Measurements from ENCODE around the gene HES5. TPM values are rescaled to one million over a fixed set of nuclear protein-coding genes. Genes with fewer than 3 reads are reported as not detected.

Gene HES5
- total RNA-seq, 3 donors from 2014 or later, result not detected

DNA sequence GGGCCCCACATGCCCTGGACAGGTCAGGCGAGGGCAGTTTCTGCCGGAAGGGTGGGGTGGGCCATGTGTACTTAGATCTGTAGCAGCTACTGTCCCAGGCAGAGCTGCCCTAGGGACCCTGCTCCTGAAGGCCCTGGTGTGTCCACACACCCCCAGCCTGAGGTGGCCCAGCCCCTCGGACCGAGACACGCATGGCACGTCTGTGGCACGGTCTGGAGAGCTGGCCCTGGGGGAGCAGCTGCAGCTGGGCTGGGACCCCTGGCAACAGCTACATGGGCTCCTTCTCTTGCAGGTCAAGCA lies 28.3 kb downstream of the HES5 start:
- no peak for DNase-seq
- Mint-ChIP-seq H3K4me3 (no peak overlapping the region), H3K27me3 (ENCODE audit: low read depth) (no peaks in the 10 kb centered on the region), H3K36me3 (ENCODE audit: insufficient read depth) (no peaks in the 10 kb centered on the region), H3K9me3 (no peaks in the 10 kb centered on the region), H3K4me1 (ENCODE audit: low read depth) (peaks cover 20% of the 10 kb centered on the region)
- ATAC-seq, result no peak

DNA sequence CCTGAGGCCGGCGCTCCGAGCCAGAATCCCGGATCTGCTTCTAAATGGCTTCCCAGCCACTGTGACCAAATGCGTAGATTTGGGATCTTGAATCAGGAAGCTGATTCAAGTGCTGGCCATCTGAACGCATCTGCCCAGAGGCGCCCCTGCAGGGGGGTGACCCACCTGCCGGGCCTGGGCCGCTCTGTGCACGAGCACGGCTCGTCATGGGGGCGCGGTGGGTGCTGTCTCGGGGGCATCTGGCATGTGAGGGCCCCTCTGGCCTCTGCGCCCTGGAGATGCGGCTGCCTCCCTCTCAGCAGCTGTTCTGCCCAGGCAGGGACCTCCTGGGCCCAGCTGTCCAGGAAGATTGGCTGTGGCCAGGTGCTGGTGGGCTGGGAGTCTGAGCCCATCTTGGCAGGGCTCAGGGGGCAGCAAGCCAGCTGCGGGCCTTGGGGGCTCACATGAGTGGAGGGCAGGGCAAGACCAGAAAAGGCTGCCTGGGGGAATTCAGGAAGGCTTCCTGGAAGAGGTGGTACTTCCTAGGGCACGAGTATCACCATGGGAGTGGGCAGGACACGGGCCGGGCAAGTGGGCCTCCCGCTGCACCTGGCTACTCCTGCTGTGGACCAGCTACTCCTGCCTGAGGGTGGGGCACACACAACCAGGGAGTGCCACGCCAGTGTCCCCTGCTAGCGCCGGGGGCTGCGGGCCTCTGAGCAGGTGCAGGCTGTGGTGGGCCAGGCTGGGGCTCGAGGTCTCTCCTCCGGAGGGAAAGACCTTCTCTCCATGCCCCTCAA lies 28.8 kb downstream of the HES5 start:
- no peak overlapping the region for H3K4me3 Mint-ChIP-seq
- H3K4me1 Mint-ChIP-seq (ENCODE audit: low read depth), result peaks cover 21% of the 10 kb centered on the region

DNA sequence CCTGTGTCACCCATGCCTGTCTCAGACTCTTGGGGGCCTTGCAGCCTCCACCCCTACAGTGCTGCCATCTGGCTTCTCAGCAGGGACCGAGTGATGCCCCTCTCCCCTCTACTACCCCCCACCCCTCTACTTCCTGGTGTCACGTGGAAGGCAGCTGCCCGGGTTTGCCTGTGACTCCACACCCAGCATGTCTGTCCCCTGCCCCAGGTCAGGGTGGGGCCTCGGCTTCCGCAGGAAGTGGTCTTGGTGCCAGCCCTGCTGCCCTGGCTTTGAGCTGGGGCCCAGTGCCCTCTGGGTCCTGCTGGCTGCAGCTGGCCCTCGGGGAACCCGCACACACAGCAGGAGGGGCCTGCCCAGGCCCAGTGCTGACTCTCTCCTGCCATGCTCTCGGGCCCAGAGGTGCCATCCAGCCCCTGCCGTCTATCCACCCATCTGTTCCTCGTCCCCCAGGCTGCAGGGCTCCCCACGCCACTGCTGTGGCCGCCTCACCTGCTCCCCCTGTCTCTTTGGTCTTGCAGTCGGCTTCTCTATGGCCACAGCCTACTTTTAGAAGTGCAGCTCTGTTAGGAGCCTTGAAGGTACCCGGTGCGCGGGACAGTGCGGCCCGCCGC lies 30.0 kb downstream of the HES5 start:
- Mint-ChIP-seq H3K36me3 (ENCODE audit: insufficient read depth) (no peaks in the 10 kb centered on the region), H3K27me3 (ENCODE audit: low read depth) (no peaks in the 10 kb centered on the region), H3K4me3 (no peak overlapping the region), H3K9me3 (no peaks in the 10 kb centered on the region), H3K4me1 (ENCODE audit: low read depth) (peaks cover 27% of the 10 kb centered on the region)
- DNase-seq, result no peak
- peak in 1 of 2 donors; percentile 30 for ATAC-seq

More for the DNA sequence above, 28.8 kb downstream of the HES5 start:
- Mint-ChIP-seq H3K27me3 (ENCODE audit: low read depth) (no peaks in the 10 kb centered on the region), H3K9me3 (no peaks in the 10 kb centered on the region), H3K36me3 (ENCODE audit: insufficient read depth) (no peaks in the 10 kb centered on the region)
- ATAC-seq (no peak), DNase-seq (no peak)

DNA sequence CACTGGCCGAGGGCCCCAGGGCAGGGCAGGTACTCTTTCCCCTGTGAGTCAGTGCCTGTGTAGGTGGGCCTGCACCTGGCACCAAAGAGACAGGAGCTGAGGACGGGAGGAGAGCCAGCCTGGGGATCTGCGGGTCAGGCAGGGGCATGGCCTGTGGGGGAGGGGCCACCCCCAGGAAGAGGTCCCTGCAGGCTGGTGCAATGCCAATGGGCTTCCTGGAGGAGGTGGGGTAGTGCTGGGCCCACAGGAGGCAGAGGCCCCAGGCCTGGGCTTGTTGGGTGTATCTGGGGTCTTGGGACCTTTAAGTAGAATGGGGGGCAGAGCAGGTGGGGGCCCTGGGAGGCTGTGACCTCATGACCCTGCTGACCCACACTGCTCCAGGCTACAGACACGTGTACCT lies 30.8 kb downstream of the HES5 start:
- no peak overlapping the region for H3K4me3 Mint-ChIP-seq
- no peak for ATAC-seq
- no peak for DNase-seq
- no peaks in the 10 kb centered on the region for H3K36me3 Mint-ChIP-seq (ENCODE audit: insufficient read depth)
- no peaks in the 10 kb centered on the region for H3K9me3 Mint-ChIP-seq
- H3K27me3 Mint-ChIP-seq (ENCODE audit: low read depth), result no peaks in the 10 kb centered on the region
- peaks cover 29% of the 10 kb centered on the region for H3K4me1 Mint-ChIP-seq (ENCODE audit: low read depth)

DNA sequence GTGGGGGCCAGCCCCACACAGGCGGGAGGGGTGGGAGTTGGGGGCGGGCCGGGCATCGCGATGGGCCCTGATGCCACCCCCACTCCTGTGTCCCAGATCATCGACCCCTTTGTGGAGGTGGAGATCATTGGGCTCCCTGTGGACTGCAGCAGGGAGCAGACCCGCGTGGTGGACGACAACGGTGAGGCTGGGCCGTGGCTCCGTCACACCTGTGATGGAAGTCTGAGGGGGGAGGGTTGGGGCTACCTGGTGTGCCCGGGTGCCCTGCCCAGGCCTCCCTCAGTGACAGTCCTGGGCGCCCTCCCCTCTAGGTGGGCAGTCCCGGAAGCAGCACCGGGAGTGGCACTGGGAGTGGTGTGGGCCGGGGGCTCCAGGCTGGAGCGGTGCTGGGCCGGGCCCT lies 31.4 kb downstream of the HES5 start:
- ATAC-seq, result no peak
- peaks cover 35% of the 10 kb centered on the region for H3K4me1 Mint-ChIP-seq (ENCODE audit: low read depth)

DNA sequence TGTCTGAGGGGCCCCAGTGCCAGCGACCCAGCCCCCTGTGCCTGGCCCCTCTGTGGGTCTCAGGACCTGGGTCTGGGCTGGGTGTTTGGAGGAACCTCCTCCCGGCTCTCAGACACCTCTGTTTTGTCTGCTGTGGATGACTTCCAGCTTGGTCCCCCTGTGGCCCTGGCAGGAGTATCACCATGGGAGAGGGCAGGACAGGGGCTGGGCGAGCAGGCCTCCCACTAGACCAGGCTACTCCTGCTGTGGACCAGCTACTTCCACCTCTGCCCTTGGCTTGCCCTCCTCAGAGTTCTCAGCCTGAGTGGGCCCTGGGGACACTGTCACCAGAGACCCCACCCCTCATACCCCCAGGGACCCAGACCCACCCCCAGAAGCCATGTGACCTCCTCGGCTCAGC lies 32.2 kb downstream of the HES5 start:
- no peak for DNase-seq
- Mint-ChIP-seq H3K4me3 (no peak overlapping the region), H3K4me1 (ENCODE audit: low read depth) (peaks cover 42% of the 10 kb centered on the region), H3K9me3 (no peaks in the 10 kb centered on the region), H3K27me3 (ENCODE audit: low read depth) (no peaks in the 10 kb centered on the region), H3K36me3 (ENCODE audit: insufficient read depth) (no peaks in the 10 kb centered on the region)
- ATAC-seq, result no peak

More for the DNA sequence above, 31.4 kb downstream of the HES5 start:
- DNase-seq, result no peak
- Mint-ChIP-seq H3K27me3 (ENCODE audit: low read depth) (no peaks in the 10 kb centered on the region), H3K9me3 (no peaks in the 10 kb centered on the region), H3K36me3 (ENCODE audit: insufficient read depth) (no peaks in the 10 kb centered on the region), H3K4me3 (no peak overlapping the region)

DNA sequence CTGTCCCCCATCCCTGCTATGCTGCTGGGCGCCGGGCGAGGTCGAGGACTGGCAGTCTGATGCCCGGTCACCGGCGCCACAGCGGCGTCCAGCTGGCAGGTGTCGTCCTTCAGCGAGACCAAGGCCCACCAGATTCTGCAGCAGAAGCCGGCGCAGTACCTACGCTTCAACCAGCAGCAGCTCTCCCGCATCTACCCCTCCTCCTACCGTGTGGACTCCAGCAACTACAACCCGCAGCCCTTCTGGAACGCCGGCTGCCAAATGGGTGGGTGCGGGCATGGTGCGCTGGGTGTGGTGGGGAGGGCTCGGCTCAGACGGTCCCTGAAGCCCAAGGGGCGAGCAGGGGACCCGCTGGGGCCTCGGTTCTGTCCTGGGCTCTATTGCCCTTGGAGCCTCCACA lies 33.3 kb downstream of the HES5 start:
- Mint-ChIP-seq H3K4me1 (ENCODE audit: low read depth) (peaks cover 42% of the 10 kb centered on the region), H3K36me3 (ENCODE audit: insufficient read depth) (no peaks in the 10 kb centered on the region), H3K4me3 (no peak overlapping the region), H3K27me3 (ENCODE audit: low read depth) (no peaks in the 10 kb centered on the region), H3K9me3 (no peaks in the 10 kb centered on the region)
- DNase-seq (no peak), ATAC-seq (no peak)

DNA sequence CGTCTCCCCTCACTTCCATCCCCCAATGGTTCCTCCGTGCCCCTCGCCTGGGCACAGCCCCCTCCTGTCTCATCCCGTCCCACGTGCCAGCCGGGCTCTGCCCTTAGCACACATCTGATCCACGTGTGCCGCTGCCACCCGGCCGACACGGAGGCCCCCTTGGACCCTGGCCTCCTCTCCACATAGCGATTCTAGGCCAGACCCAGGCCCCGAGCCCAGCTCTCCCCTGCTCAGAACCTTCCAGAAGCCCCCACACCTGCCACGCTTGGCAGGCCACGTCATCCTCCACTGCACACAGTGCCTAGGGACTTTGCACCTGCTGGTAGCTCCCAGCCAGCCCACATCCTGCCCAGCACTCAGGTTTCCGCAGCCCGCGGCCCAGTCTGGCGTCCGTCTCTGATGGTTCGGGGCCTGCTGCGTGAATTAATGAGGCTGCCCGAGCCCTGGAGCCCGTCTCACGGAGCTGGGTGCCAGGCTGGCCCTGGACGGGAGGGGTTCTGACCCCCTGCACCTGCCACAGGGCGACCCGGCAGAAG lies 33.9 kb downstream of the HES5 start:
- Mint-ChIP-seq H3K9me3 (no peaks in the 10 kb centered on the region), H3K36me3 (ENCODE audit: insufficient read depth) (no peaks in the 10 kb centered on the region), H3K4me1 (ENCODE audit: low read depth) (peaks cover 42% of the 10 kb centered on the region), H3K4me3 (no peak overlapping the region), H3K27me3 (ENCODE audit: low read depth) (no peaks in the 10 kb centered on the region)
- ATAC-seq (no peak), DNase-seq (no peak)

DNA sequence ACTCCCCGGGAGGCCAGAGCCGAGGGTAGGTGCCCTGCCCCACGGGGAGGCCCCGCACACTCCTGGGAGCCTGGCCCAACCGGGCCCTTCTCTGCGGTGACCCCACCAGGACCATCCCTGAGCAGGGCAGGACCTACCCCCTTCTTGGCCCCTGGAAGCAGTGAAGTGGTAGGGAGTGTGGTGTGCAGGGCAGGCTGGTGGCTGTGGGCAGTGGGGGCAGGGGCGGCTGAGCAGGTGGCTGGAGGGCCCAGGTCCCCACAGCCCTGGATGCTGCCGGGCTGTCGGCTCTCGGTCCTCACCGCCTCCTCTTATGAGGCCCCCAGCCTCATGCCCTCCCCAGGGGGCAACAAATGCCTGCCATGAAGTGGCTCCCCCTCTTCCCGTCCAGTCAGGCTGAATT lies 34.5 kb downstream of the HES5 start:
- H3K27me3 Mint-ChIP-seq (ENCODE audit: low read depth), result no peaks in the 10 kb centered on the region
- no peak for DNase-seq
- peaks cover 41% of the 10 kb centered on the region for H3K4me1 Mint-ChIP-seq (ENCODE audit: low read depth)
- no peaks in the 10 kb centered on the region for H3K36me3 Mint-ChIP-seq (ENCODE audit: insufficient read depth)
- no peaks in the 10 kb centered on the region for H3K9me3 Mint-ChIP-seq
- H3K4me3 Mint-ChIP-seq, result no peak overlapping the region
- no peak for ATAC-seq

DNA sequence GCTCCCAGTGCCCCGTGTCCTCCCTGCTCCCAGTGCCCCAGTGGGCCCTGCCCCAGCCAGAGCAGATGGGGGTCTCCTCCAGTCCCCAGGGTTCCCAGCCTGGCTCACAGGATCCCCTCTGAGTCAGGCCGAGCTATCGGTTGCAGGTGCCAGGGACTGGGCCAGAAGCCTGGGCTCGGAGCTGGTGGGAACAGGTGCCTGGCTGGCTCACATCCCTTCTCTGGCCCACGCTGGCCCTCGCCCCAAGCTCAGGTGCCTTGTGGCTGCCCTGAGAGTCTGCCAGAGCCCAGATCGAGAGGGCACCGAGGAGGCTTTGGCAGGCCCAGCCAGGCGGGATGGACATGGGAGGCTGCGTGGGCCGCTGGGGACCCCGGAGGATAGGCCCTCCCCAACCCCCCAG lies 35.0 kb downstream of the HES5 start:
- DNase-seq (no peak), ATAC-seq (no peak)
- Mint-ChIP-seq H3K4me3 (no peak overlapping the region), H3K36me3 (ENCODE audit: insufficient read depth) (no peaks in the 10 kb centered on the region), H3K27me3 (ENCODE audit: low read depth) (no peaks in the 10 kb centered on the region), H3K9me3 (no peaks in the 10 kb centered on the region), H3K4me1 (ENCODE audit: low read depth) (peaks cover 36% of the 10 kb centered on the region)

DNA sequence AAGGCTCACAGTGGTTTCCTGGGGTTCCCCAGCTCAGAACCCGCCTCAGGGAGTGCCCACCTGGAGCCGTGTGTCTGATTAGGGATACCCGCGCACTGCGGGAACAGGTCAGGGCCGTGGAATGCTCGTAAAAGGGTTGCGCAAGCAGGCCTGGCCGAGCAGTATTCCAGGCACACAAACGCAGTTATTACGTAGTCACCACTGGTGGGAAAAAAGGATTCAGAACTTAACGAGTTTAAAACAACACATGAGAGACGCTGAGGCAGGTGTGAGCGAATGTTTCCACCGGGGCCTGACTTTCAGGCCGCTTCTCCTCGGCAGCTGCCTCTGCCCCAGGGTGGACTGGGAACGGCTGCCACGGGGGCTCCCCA lies 35.8 kb downstream of the HES5 start:
- Mint-ChIP-seq H3K4me3 (no peak overlapping the region), H3K4me1 (ENCODE audit: low read depth) (peaks cover 29% of the 10 kb centered on the region), H3K27me3 (ENCODE audit: low read depth) (no peaks in the 10 kb centered on the region), H3K9me3 (no peaks in the 10 kb centered on the region), H3K36me3 (ENCODE audit: insufficient read depth) (peaks cover 4% of the 10 kb centered on the region)
- ATAC-seq, result no peak
- DNase-seq, result no peak

DNA sequence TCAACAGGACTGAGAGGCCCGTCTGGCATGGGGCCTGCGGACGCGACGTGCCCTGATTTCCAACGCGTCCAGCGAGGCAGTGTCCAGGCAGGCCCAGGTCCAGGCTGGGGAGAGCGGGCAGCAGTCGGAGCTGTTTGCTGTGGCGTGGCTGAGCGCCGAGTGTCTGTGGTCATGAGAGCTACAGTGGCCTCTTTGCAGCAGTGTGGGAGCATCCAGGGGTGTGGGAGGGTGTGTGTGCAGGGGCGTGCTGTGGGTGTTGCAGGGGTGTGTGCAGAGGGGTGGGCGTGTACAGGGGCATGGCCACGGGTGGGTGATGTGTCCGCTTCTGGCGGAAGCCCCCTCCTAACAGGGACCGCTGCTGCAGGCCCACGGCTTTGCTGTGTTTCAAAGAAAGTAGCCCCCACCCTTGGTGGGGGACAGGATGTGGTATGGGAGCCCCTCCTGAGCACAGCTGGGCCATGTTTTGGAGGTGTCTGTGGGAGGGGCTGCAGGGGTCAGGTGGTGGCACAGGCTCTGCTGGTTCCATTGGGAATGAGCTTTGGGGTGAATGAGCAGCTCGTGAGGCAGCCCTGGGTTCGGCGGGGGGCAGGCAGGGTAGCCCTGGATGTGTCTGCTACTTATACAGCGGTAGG lies 36.3 kb downstream of the HES5 start:
- H3K4me3 Mint-ChIP-seq, result no peak overlapping the region
- H3K9me3 Mint-ChIP-seq, result peaks cover 2% of the 10 kb centered on the region
- peaks cover 9% of the 10 kb centered on the region for H3K36me3 Mint-ChIP-seq (ENCODE audit: insufficient read depth)
- no peak for DNase-seq
- peak; percentile 13 to 20 for ATAC-seq
- peaks cover 27% of the 10 kb centered on the region for H3K4me1 Mint-ChIP-seq (ENCODE audit: low read depth)
- H3K27me3 Mint-ChIP-seq (ENCODE audit: low read depth), result no peaks in the 10 kb centered on the region

DNA sequence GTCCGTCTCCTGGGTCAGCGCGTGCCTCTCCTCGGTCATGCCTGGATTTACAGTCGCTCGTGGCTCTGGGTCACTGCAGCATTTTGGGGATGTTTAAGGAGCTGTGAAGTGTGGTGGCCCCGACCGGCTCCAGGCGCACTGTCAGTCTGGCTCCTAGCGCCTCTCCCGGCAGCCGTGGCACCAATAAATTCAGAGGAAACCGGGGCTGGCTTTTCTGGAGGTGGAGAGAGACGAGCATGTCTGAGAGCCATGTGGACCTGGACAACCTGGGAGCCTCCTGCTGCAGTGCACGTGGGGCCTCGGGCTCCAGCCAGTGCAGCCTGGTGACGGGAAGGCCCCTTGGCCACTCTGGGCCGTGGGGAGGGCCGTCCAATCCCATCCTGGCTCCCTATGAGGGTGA lies 36.8 kb downstream of the HES5 start:
- Mint-ChIP-seq H3K27me3 (ENCODE audit: low read depth) (no peaks in the 10 kb centered on the region), H3K36me3 (ENCODE audit: insufficient read depth) (peaks cover 14% of the 10 kb centered on the region), H3K4me1 (ENCODE audit: low read depth) (peaks cover 27% of the 10 kb centered on the region), H3K4me3 (no peak overlapping the region), H3K9me3 (peaks cover 7% of the 10 kb centered on the region)
- no peak for DNase-seq
- no peak for ATAC-seq

DNA sequence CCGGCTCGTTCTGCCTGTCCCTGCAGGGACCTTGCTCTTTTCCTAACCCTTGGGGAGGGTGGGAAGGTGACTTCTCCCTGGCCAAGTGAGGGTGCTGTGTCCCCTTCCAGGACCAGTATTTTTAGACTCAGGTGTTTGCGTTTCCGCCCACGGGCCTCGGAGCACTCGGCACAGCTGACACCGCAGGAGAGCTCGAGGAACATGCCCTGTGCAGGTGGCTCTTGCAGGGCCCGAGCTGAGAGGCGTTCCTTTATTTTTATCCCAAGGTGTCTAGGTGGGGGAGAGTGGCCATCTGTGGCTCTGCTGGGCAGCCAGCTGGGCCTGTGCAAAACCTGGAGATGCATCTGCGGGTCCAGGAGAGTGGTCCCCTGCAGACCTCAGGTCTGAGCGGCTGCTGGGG lies 38.0 kb downstream of the HES5 start:
- Mint-ChIP-seq H3K36me3 (ENCODE audit: insufficient read depth) (peaks cover 21% of the 10 kb centered on the region), H3K9me3 (peaks cover 11% of the 10 kb centered on the region), H3K27me3 (ENCODE audit: low read depth) (no peaks in the 10 kb centered on the region), H3K4me3 (no peak overlapping the region), H3K4me1 (ENCODE audit: low read depth) (peaks cover 26% of the 10 kb centered on the region)
- ATAC-seq (no peak), DNase-seq (no peak)

DNA sequence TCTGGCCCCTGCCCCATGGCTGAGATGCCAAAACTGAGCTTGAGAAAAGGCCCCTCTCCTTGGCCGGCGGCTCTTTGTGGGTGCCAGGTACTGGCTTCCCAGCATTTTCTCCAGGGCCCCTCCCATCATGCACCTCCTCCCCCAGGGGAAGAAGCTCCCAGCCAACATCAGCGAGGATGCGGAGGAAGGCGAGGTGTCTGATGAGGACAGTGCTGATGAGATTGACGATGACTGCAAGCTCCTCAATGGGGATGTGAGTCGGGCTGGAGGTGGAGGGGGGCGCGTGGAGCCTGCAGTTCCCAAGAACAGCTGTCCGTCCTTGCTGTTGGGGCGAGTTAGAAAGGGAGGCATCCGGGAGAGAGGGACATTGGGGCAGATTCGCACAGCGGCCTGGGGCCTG lies 40.4 kb downstream of the HES5 start:
- no peak overlapping the region for H3K4me3 Mint-ChIP-seq
- ATAC-seq (no peak), DNase-seq (no peak)
- peaks cover 15% of the 10 kb centered on the region for H3K4me1 Mint-ChIP-seq (ENCODE audit: low read depth)
- peaks cover 11% of the 10 kb centered on the region for H3K9me3 Mint-ChIP-seq
- H3K36me3 Mint-ChIP-seq (ENCODE audit: insufficient read depth), result peaks cover 21% of the 10 kb centered on the region
- H3K27me3 Mint-ChIP-seq (ENCODE audit: low read depth), result no peaks in the 10 kb centered on the region

All from activated T-cell treated with anti-CD3 and anti-CD28 coated beads, Interleukin-2, amount 50 U/mL, for 4 hours (primary cell).